HepG2 (cell line): ENCODE data around the gene VSIG10L2.

Experiments used
- BHLHE40 ChIP-seq: IDR thresholded peaks from 2 replicates; pipeline ENCODE4 v1.6.1; 2011; ENCODE audit warnings: low read length, improper control_type of control experiment
- CBX1 ChIP-seq: IDR thresholded peaks from one replicate; pipeline ENCODE4 v1.6.1; 2016; ENCODE audit warnings: antibody characterized with exemption, low read depth
- CTCF ChIP-seq: sonication (generic); formaldehyde crosslinking; IDR thresholded peaks from 2 replicates; pipeline ENCODE4 v1.5.0; 2020; ENCODE audit warnings: mild to moderate bottlenecking, missing genetic modification reagents, moderate library complexity
- EZH2 ChIP-seq: conservative IDR thresholded peaks from 2 replicates; pipeline ENCODE4 v1.6.1; 2012; ENCODE audit warnings: mild to moderate bottlenecking, low read depth, low read length, moderate library complexity
- NR3C1 ChIP-seq: sonication (generic); formaldehyde crosslinking; IDR thresholded peaks from 2 replicates; pipeline ENCODE4 v1.4.0; 2020; ENCODE audit warnings: missing genetic modification reagents
- ONECUT2 ChIP-seq: sonication (generic); formaldehyde crosslinking; IDR thresholded peaks from 2 replicates; pipeline ENCODE4 v1.4.0; 2020; ENCODE audit warnings: missing genetic modification reagents
- POLR2A ChIP-seq, 2 experiments: IDR thresholded peaks; 2 replicates each; pipeline ENCODE4 v1.6.1; 2011; ENCODE audit warnings: low read depth in 2 of 2, low read length in 2 of 2, mild to moderate bottlenecking in 1 of 2, moderate library complexity in 1 of 2; ENCODE audit not compliant: insufficient read depth in 1 of 2
- ZC3H13 ChIP-seq: sonication (generic); formaldehyde crosslinking; IDR thresholded peaks from 2 replicates; pipeline ENCODE4 v1.8.1; 2023; ENCODE audit warnings: mild to moderate bottlenecking, missing genetic modification reagents, moderate library complexity
- ZNF138 ChIP-seq: sonication (generic); formaldehyde crosslinking; IDR thresholded peaks from 2 replicates; pipeline ENCODE4 v1.5.0; 2020; ENCODE audit warnings: mild to moderate bottlenecking, low read depth, missing genetic modification reagents
- ZNF24 ChIP-seq: fragments of 450-650 bp; IDR thresholded peaks from 2 replicates; pipeline ENCODE4 v1.6.1; 2017; ENCODE audit warnings: antibody characterized with exemption, mild to moderate bottlenecking
- ZNF264 ChIP-seq: sonication (generic); formaldehyde crosslinking; IDR thresholded peaks from 2 replicates; pipeline ENCODE4 v1.4.0; 2020; ENCODE audit warnings: missing genetic modification reagents
- ZNF274 ChIP-seq: sonication (generic); formaldehyde crosslinking; IDR thresholded peaks from 2 replicates; pipeline ENCODE4 v1.5.1; 2020; ENCODE audit warnings: mild to moderate bottlenecking, missing genetic modification reagents
- ZSCAN20 ChIP-seq: sonication (generic); formaldehyde crosslinking; IDR thresholded peaks from 2 replicates; pipeline ENCODE4 v1.4.0; 2020; ENCODE audit warnings: missing genetic modification reagents, mild to moderate bottlenecking, borderline replicate concordance

DNA sequence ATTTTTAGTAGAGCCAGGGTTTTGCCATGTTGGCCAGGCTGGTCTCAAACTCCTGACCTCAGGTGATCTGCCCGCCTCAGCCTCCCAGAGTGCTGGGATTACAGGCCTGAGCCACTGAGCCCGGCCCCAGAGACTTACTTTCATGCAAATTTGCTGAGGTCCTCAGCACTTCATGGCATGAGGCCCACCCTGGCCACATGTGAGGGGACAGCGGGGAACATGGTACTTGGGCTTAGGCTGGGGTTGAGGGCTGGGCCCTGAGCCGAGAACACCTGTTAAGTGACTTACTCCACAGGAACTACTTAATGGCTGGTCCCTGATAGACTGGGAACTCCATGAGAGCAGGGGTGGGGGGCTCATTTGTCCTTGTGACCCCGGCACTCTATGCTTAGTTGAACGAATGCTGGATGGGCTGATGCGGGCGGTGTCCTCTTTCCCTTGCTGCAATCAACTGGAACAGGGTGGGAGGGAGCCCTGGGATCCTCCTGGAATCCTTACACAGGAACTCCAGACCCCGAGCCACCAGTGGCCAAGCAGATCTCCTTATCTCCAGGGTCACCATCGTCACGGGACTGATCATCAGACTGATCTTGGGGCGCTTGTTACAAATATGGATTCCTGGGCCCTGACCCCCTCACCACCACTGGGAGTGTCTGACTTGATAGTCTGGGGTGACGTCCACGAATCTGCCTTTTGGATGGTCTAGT is 1.0 kb downstream of the VSIG10L2 start:
- no peak for TF ChIP-seq NR3C1 (CRISPR knock-in tag)
- no peak for TF ChIP-seq CTCF (CRISPR knock-in tag)
- TF ChIP-seq EZH2: no peak
- no peak for TF ChIP-seq ZC3H13 (CRISPR knock-in tag)
- no peak for TF ChIP-seq POLR2A (IDR thresholded peaks at IDR 0.05; ENCODE audit: insufficient read depth in 1 of 2, low read depth in 2 of 2, low read length in 2 of 2)
- TF ChIP-seq CBX1: no peak
- no peak for TF ChIP-seq ZNF24
- TF ChIP-seq ONECUT2 (CRISPR knock-in tag): no peak
- TF ChIP-seq ZSCAN20 (CRISPR knock-in tag): no peak
- no peak for TF ChIP-seq ZNF274 (CRISPR knock-in tag)
- no peak for TF ChIP-seq ZNF264
- TF ChIP-seq ZNF138 (CRISPR knock-in tag): no peak
- TF ChIP-seq BHLHE40: no peak
